Upper lobe of left lung (tissue), 6 donors: ENCODE results near the gene PACS2. TPM values are rescaled to one million over a fixed set of nuclear protein-coding genes. Genes with fewer than 3 reads are reported as not detected.

Experiments used
- ATAC-seq, 2 donors: fragments of 200-7000 bp; cut with Tn5 transposase; one replicate each; pipeline ENCODE4 v1.9.1; 2022; ENCODE audit warnings: mild to moderate bottlenecking in 2 of 2, moderate library complexity in 2 of 2; ENCODE audit not compliant: low FRiP score in 2 of 2
- DNase-seq, 2 donors: peaks; one replicate each; pipeline ENCODE4 v3.0.0-alpha.2; 2019 to 2020
- H3K27ac ChIP-seq, 4 donors: fragments of 200-600 bp; sonication (generic); one replicate each; pipeline ENCODE4 v1.5.1; 2016 to 2019
- H3K27me3 ChIP-seq, 4 donors: fragments of 200-600 bp; sonication (generic); one replicate each; pipeline ENCODE4 v1.5.1; 2017 to 2019
- H3K36me3 ChIP-seq, 4 donors: fragments of 200-600 bp; sonication (generic); one replicate each; pipeline ENCODE4 v1.5.1; 2016 to 2019
- H3K4me1 ChIP-seq, 4 donors: fragments of 200-600 bp; sonication (generic); one replicate each; pipeline ENCODE4 v1.5.1; 2018 to 2019
- H3K4me3 ChIP-seq, 4 donors: fragments of 200-600 bp; sonication (generic); one replicate each; pipeline ENCODE4 v1.5.1; 2017 to 2019; ENCODE audit warnings: mild to moderate bottlenecking in 2 of 4, moderate library complexity in 1 of 4
- H3K9me3 ChIP-seq, 4 donors: fragments of 200-600 bp; sonication (generic); one replicate each; pipeline ENCODE4 v1.5.1; 2018 to 2019
- EP300 ChIP-seq, 4 donors: sonication (generic); formaldehyde crosslinking; IDR thresholded peaks; one replicate each; pipeline ENCODE4 v1.5.1; 2017; ENCODE audit warnings: antibody characterized with exemption in 4 of 4, control low read depth in 2 of 4
- POLR2A ChIP-seq, 4 donors: fragments of 450-650 bp; IDR thresholded peaks; one replicate each; pipeline ENCODE4 v1.5.1; 2016 to 2017; ENCODE audit warnings: antibody characterized with exemption in 4 of 4, mild to moderate bottlenecking in 2 of 4
- POLR2AphosphoS5 ChIP-seq, 2 donors: sonication (generic); formaldehyde crosslinking; IDR thresholded peaks; one replicate each; pipeline ENCODE4 v1.5.1; 2017; ENCODE audit warnings: antibody characterized with exemption in 2 of 2
- WGBS, 2 donors: methylation state at CpG; one replicate each; pipeline ENCODE4 v1.1.5; 2017 to 2018; 5-methylcytosine and 5-hydroxymethylcytosine counted together
- total RNA-seq, 6 donors: library from RNA; depleted of rRNA in 4 of 6; stranded (reverse); fragments of >200 nt in 4 of 6; gene quantifications; one replicate each; pipeline versions ENCODE4 v1.1.0 to v1.2.1, GENCODE V29; 2016 to 2021
- TF ChIP-seq, protein P1 (sequence below), 6 experiments: fragments of 450-650 bp in 4 of 6; fragments of 200-600 bp in 2 of 6; sonication (generic) in 2 of 6; IDR thresholded peaks; one replicate each; pipeline ENCODE4 v1.5.1; 2016 to 2019; ENCODE audit warnings: antibody characterized with exemption in 6 of 6
- donor health status: DM: no; HTN: no; CAD: no; lungs with moderate emphysema.
- donor health status: DM: no; HTN: yes; CAD: no; lungs with severe emphysema.

PACS2 gene
- 100 to 1,000 TPM in 2 of 6 donors, 10 to 100 TPM in 4; 53.4 to 204 (median 86.5) TPM for total RNA-seq

GRCh38 chr14:105314287-105315200 lies at the start of gene PACS2:
Gene PACS2, plus strand, starts transcription at chr14:105314748. Its CDS starts 171 bp downstream, at chr14:105314919.
- TF ChIP-seq, protein P1, sequence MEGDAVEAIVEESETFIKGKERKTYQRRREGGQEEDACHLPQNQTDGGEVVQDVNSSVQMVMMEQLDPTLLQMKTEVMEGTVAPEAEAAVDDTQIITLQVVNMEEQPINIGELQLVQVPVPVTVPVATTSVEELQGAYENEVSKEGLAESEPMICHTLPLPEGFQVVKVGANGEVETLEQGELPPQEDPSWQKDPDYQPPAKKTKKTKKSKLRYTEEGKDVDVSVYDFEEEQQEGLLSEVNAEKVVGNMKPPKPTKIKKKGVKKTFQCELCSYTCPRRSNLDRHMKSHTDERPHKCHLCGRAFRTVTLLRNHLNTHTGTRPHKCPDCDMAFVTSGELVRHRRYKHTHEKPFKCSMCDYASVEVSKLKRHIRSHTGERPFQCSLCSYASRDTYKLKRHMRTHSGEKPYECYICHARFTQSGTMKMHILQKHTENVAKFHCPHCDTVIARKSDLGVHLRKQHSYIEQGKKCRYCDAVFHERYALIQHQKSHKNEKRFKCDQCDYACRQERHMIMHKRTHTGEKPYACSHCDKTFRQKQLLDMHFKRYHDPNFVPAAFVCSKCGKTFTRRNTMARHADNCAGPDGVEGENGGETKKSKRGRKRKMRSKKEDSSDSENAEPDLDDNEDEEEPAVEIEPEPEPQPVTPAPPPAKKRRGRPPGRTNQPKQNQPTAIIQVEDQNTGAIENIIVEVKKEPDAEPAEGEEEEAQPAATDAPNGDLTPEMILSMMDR (IDR thresholded peaks at IDR 0.05), result no peak
- TF ChIP-seq POLR2A (IDR thresholded peaks at IDR 0.05), result peak in 1 of 4 donors; percentile 36
- WGBS, 2 donors, result no CpG with 5 or more reads among the region's 163 CpGs
- Histone ChIP-seq H3K9me3 (no peaks in the 10 kb centered on the region), H3K4me3 (peak within 1 kb of the TSS; percentile 88 to 99 (median 94)), H3K4me1 (peaks cover 23 to 47% (median 37%) of the 10 kb centered on the region in 4 donors), H3K27me3 (no peaks in the 10 kb centered on the region), H3K36me3 (no peaks in the 10 kb centered on the region), H3K27ac (peak within 1 kb of the TSS; percentile 87 to 95 (median 92))
- DNase-seq (peak; percentile 74 to 96), ATAC-seq (peak; percentile 64 to 93)

DNA sequence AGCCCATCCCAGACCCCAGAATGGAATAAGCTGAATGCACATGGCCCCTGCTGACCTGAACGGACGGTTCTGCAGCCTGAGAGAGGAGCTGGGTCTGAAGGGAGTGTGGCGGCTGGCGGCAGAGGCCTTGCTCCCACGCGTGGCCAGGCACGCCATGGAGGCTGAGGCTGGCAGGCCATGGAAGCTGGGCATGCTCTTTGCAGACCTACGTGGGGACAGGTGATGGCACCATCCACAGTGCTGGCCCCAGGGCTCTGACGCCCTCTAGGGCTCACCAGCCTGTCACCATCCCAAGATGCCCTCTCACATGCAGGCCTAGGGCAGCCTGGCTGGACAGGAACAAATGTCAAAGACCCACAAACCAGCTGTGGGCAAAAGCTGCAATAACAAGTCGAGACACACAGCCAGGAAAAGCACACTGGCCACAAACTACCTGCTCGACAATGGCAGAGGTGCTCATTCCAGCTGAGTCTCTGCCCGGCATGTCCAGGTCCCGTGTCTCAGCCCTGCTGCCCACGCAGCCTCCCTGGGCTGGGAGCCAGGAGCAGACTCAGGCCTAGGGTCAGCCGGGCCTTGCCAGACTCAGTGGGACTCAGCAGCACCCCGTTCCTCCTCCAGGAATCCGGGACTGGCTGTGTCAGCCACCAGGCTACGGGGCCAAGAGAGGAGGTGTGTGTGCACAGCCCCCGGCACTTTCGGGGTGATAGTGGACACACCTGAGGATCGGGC lies 46.6 kb upstream of the PACS2 start:
- Histone ChIP-seq H3K4me3 (no peak overlapping the region), H3K9me3 (no peaks in the 10 kb centered on the region), H3K36me3 (peaks cover 0 to 30% (median 9%) of the 10 kb centered on the region in 4 donors), H3K27me3 (no peaks in the 10 kb centered on the region), H3K27ac (no peak overlapping the region), H3K4me1 (peaks cover 0 to 10% (median 3%) of the 10 kb centered on the region in 4 donors)
- ATAC-seq (peak in 1 of 2 donors; percentile 9), DNase-seq (peak in 1 of 2 donors; percentile 50)
- 92 to 95% methylated on average over 12 to 16 of the region's 21 CpGs for WGBS, 2 donors
- no peak for TF ChIP-seq POLR2A (IDR thresholded peaks at IDR 0.05)
- TF ChIP-seq EP300 (IDR thresholded peaks at IDR 0.05), result no peak
- TF ChIP-seq, protein P1 (IDR thresholded peaks at IDR 0.05), result no peak
- TF ChIP-seq POLR2AphosphoS5 (IDR thresholded peaks at IDR 0.05), result no peak

DNA sequence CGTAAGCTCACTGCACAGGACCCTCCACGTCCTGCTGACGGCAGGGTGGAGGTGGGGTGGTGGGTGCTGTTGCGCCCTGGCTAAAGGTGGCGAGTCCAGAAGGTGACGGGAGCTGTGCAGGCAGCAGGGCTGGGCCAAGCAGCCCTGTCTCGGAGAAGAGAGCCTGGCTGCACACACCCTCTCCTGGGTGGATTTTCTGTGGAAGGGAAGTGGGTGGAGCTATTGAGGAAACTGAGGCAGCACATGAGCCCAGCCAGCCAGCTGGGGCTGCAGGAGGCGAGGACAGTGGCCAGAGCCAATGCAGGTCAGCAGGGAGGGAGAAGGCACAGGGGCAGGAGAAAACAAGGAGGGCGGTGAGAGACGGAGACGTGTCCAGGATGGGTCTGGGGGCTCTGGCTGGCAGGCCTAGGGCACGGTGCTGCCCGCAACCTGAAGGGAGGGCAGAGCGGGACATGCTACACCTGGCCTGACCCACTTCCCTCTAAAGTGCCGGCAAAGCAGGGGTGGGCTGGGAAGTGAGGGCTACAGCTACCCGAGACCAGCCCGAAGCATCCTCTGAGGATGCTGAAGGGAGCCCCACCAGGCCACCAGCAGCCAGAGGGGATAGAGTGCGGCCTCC lies 45.7 kb upstream of the PACS2 start:
- Histone ChIP-seq H3K9me3 (no peaks in the 10 kb centered on the region), H3K4me3 (no peak overlapping the region), H3K36me3 (peaks cover 0 to 25% (median 9%) of the 10 kb centered on the region in 4 donors), H3K27ac (no peak overlapping the region), H3K27me3 (no peaks in the 10 kb centered on the region), H3K4me1 (peaks cover 0 to 14% (median 7%) of the 10 kb centered on the region in 4 donors)
- peak in 1 of 2 donors; percentile 54 for DNase-seq
- 91 to 97% methylated on average over 11 to 18 of the region's 18 CpGs for WGBS, 2 donors
- TF ChIP-seq POLR2AphosphoS5 (IDR thresholded peaks at IDR 0.05), result no peak
- TF ChIP-seq EP300 (IDR thresholded peaks at IDR 0.05), result no peak
- TF ChIP-seq, protein P1 (IDR thresholded peaks at IDR 0.05), result no peak
- no peak for TF ChIP-seq POLR2A (IDR thresholded peaks at IDR 0.05)
- no peak for ATAC-seq

GRCh38 chr14:105269405-105269804 lies 45.1 kb upstream of the PACS2 start:
- Histone ChIP-seq H3K9me3 (no peaks in the 10 kb centered on the region), H3K27ac (no peak overlapping the region), H3K4me3 (no peak overlapping the region), H3K4me1 (peaks cover 0 to 14% (median 7%) of the 10 kb centered on the region in 4 donors), H3K36me3 (peaks cover 0 to 25% (median 9%) of the 10 kb centered on the region in 4 donors), H3K27me3 (no peaks in the 10 kb centered on the region)
- TF ChIP-seq EP300 (IDR thresholded peaks at IDR 0.05), result no peak
- no peak for TF ChIP-seq POLR2A (IDR thresholded peaks at IDR 0.05)
- TF ChIP-seq, protein P1 (IDR thresholded peaks at IDR 0.05), result no peak
- TF ChIP-seq POLR2AphosphoS5 (IDR thresholded peaks at IDR 0.05), result no peak
- WGBS, 2 donors, result 90 to 94% methylated on average over 8 to 10 of the region's 11 CpGs
- ATAC-seq (no peak), DNase-seq (no peak)
